Neuron (in vitro differentiated cells): Measurements from ENCODE around the gene SEL1L3.

Experiments
- H2AFZ ChIP-seq: one replicate; pipeline ENCODE4 v1.6.1; 2013; ENCODE audit warnings: low read depth, mild to moderate bottlenecking, inconsistent platforms, low read length, moderate library complexity
- H3K27me3 ChIP-seq: one replicate; pipeline ENCODE4 v1.6.1; 2013; ENCODE audit warnings: low read length; ENCODE audit not compliant: insufficient read depth
- H3K36me3 ChIP-seq: one replicate; pipeline ENCODE4 v1.6.1; 2013; ENCODE audit warnings: low read length; ENCODE audit not compliant: insufficient read depth
- H3K4me1 ChIP-seq: one replicate; pipeline ENCODE4 v1.6.1; 2013; ENCODE audit warnings: low read length; ENCODE audit not compliant: insufficient read depth
- H3K4me3 ChIP-seq: 2 replicates; pipeline ENCODE4 v1.5.1; 2013; ENCODE audit warnings: mild to moderate bottlenecking, low read length, moderate library complexity
- H3K9me3 ChIP-seq: one replicate; pipeline ENCODE4 v1.6.1; 2013; ENCODE audit warnings: low read length

SEL1L3 gene

GRCh38 chr4:25703731-25704388 lies 158.9 kb downstream of the SEL1L3 start:
- no peaks in the 10 kb centered on the region for H3K4me1 ChIP-seq

GRCh38 chr4:25702848-25703247 lies 159.9 kb downstream of the SEL1L3 start:
- no peaks in the 10 kb centered on the region for H3K36me3 ChIP-seq
- no peak overlapping the region for H3K4me3 ChIP-seq
- H3K27me3 ChIP-seq, result no peaks in the 10 kb centered on the region
- H2AFZ ChIP-seq, result no peak overlapping the region
- no peaks in the 10 kb centered on the region for H3K4me1 ChIP-seq
- no peaks in the 10 kb centered on the region for H3K9me3 ChIP-seq

More at GRCh38 chr4:25703731-25704388, 158.9 kb downstream of the SEL1L3 start:
- no peaks in the 10 kb centered on the region for H3K27me3 ChIP-seq
- no peak overlapping the region for H2AFZ ChIP-seq
- no peak overlapping the region for H3K4me3 ChIP-seq
- H3K9me3 ChIP-seq, result no peaks in the 10 kb centered on the region
- H3K36me3 ChIP-seq, result no peaks in the 10 kb centered on the region

- Histone ChIP-seq H3K4me1 (no peaks in the 10 kb centered on the region), H3K36me3 (no peaks in the 10 kb centered on the region), H3K27me3 (no peaks in the 10 kb centered on the region), H2AFZ (no peak overlapping the region), H3K4me3 (no peak overlapping the region), H3K9me3 (no peaks in the 10 kb centered on the region)
Measured at GRCh38 chr4:25700661-25701060, 162.1 kb downstream of the SEL1L3 start.

GRCh38 chr4:25697516-25697915 lies 165.3 kb downstream of the SEL1L3 start:
- H3K4me3 ChIP-seq, result no peak overlapping the region
- H3K27me3 ChIP-seq, result no peaks in the 10 kb centered on the region
- no peaks in the 10 kb centered on the region for H3K4me1 ChIP-seq
- no peak overlapping the region for H2AFZ ChIP-seq
- H3K36me3 ChIP-seq, result no peaks in the 10 kb centered on the region
- H3K9me3 ChIP-seq, result no peaks in the 10 kb centered on the region
